GM19397 (cell line): ENCODE data around the gene DCAF4.
A peak's percentile ranks its signal among the peaks of the same experiment; 100 is the strongest.

Experiments
- ATAC-seq: cut with Tn5 transposase; IDR thresholded peaks from one replicate; pipeline ENCODE4 v1.9.1; 2021; ENCODE audit warnings: mild to moderate bottlenecking, moderate library complexity; ENCODE audit not compliant: unreplicated experiment

DCAF4 gene

GRCh38 chr14:72894323-72894622 is 32.0 kb upstream of the DCAF4 start:
- ATAC-seq = no peak

- ATAC-seq = no peak
Observed at GRCh38 chr14:72894623-72895378, 31.5 kb upstream of the DCAF4 start.

- ATAC-seq = no peak
Observed at GRCh38 chr14:72898448-72898847, 27.8 kb upstream of the DCAF4 start.

GRCh38 chr14:72901361-72901760 is 24.9 kb upstream of the DCAF4 start:
- no peak for ATAC-seq

- ATAC-seq = no peak
Observed at GRCh38 chr14:72902801-72903530, 23.3 kb upstream of the DCAF4 start.

- ATAC-seq = no peak
Observed at GRCh38 chr14:72903716-72904115, 22.5 kb upstream of the DCAF4 start.

GRCh38 chr14:72904218-72904617 is 22.0 kb upstream of the DCAF4 start:
- ATAC-seq = no peak

GRCh38 chr14:72904840-72905561 is 21.3 kb upstream of the DCAF4 start:
- no peak for ATAC-seq

GRCh38 chr14:72906316-72906715 is 19.9 kb upstream of the DCAF4 start:
- ATAC-seq = no peak

GRCh38 chr14:72906879-72907278 is 19.4 kb upstream of the DCAF4 start:
- no peak for ATAC-seq

GRCh38 chr14:72907886-72908285 is 18.4 kb upstream of the DCAF4 start:
- ATAC-seq = no peak

- ATAC-seq = no peak
Observed at GRCh38 chr14:72909163-72909562, 17.1 kb upstream of the DCAF4 start.

- ATAC-seq = no peak
Observed at GRCh38 chr14:72913809-72914208, 12.5 kb upstream of the DCAF4 start.

GRCh38 chr14:72916174-72916573 is 10.1 kb upstream of the DCAF4 start:
- ATAC-seq = no peak

GRCh38 chr14:72917094-72917802 is 9.0 kb upstream of the DCAF4 start:
- ATAC-seq = no peak

GRCh38 chr14:72920008-72920407 is 6.3 kb upstream of the DCAF4 start:
- ATAC-seq = no peak

GRCh38 chr14:72921396-72921795 is 4.9 kb upstream of the DCAF4 start:
- no peak for ATAC-seq

GRCh38 chr14:72924337-72924736 is 1.9 kb upstream of the DCAF4 start:
- ATAC-seq = no peak

GRCh38 chr14:72925171-72925759 is 999 bp upstream of the DCAF4 start:
- ATAC-seq = no peak

GRCh38 chr14:72925815-72926291 is 411 bp upstream of the DCAF4 start:
- ATAC-seq = peak; percentile 14

- no peak for ATAC-seq
Observed at GRCh38 chr14:72928872-72929271, 2.6 kb downstream of the DCAF4 start.
